ENCODE results near the gene GRIK3. TPM values are rescaled to one million over a fixed set of nuclear protein-coding genes. Genes with fewer than 3 reads are reported as not detected.

GRIK3 gene
- total RNA-seq, 6 experiments from 2014 or later, result 0.07 TPM; not detected in 5

DNA sequence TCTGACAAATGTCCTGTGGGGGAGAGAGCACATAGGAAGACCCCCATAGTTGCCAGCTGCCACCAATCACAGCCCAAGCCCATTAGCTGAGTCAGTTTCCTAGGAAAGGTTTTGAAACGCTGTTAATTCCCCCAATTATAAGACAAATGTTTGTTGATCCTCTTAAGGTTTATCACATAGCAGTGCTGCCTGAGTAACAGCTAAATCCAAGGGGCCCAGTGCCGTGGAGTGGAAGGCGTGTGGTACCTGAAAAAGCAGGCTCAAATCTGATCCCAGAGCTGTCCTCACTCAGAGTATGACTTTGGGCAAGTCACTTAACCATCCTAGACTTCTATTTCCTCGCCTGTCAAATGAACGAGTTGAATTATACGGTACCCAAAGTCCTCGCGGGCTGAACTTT is 69.5 kb downstream of the GRIK3 start:
- intact Hi-C loops (cut with DNase I), result no loop called here
- H3K4me3 ChIP-seq, result no peak overlapping the region
- H3K27ac ChIP-seq, result no peak overlapping the region
- TF ChIP-seq, protein P1, sequence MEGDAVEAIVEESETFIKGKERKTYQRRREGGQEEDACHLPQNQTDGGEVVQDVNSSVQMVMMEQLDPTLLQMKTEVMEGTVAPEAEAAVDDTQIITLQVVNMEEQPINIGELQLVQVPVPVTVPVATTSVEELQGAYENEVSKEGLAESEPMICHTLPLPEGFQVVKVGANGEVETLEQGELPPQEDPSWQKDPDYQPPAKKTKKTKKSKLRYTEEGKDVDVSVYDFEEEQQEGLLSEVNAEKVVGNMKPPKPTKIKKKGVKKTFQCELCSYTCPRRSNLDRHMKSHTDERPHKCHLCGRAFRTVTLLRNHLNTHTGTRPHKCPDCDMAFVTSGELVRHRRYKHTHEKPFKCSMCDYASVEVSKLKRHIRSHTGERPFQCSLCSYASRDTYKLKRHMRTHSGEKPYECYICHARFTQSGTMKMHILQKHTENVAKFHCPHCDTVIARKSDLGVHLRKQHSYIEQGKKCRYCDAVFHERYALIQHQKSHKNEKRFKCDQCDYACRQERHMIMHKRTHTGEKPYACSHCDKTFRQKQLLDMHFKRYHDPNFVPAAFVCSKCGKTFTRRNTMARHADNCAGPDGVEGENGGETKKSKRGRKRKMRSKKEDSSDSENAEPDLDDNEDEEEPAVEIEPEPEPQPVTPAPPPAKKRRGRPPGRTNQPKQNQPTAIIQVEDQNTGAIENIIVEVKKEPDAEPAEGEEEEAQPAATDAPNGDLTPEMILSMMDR (IDR thresholded peaks at IDR 0.05), result no peak
- TF ChIP-seq POLR2A (IDR thresholded peaks at IDR 0.05), result no peak
- H3K9me3 ChIP-seq, result no peaks in the 10 kb centered on the region
- H3K36me3 ChIP-seq, result no peaks in the 10 kb centered on the region
- no peaks in the 10 kb centered on the region for H3K4me1 ChIP-seq
- H3K27me3 ChIP-seq, result no peaks in the 10 kb centered on the region
- no peak for ATAC-seq
- WGBS (ENCODE audit: insufficient coverage, low coverage, low lambda C conversion rate, missing lambda C conversion rate), result 68% methylated on average over 8 of the region's 8 CpGs
- DNase-seq, result no peak

DNA sequence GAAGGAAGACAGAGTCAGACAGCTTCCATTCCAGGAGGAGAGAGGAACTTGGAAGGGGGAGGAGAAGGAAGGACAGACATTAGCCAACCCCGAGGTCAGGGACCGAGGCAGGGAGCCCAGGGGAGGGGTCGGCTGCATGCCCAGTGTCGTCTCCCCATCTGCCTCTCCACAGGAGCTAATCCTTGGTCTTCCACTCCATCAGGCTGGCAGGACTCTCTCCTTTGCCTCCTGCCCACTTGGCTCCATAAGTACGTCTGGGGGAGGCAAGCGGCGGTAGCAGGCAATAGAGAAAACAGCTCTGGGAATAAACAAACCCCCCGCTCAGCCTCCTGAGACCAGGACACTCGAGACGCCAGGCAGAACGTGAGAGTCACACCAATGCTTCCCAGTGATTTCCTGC is 71.3 kb downstream of the GRIK3 start:
- H3K4me3 ChIP-seq, result no peak overlapping the region
- intact Hi-C loops (cut with DNase I), result no loop called here
- no peaks in the 10 kb centered on the region for H3K27me3 ChIP-seq
- ATAC-seq (no peak), DNase-seq (no peak)
- H3K4me1 ChIP-seq, result no peaks in the 10 kb centered on the region
- H3K36me3 ChIP-seq, result no peaks in the 10 kb centered on the region
- H3K9me3 ChIP-seq, result no peaks in the 10 kb centered on the region
- 27% methylated on average over 3 of the region's 11 CpGs for WGBS (ENCODE audit: insufficient coverage, low coverage, low lambda C conversion rate, missing lambda C conversion rate)
- no peak overlapping the region for H3K27ac ChIP-seq
- no peak for TF ChIP-seq POLR2A (IDR thresholded peaks at IDR 0.05)
- TF ChIP-seq, protein P1 (IDR thresholded peaks at IDR 0.05), result no peak

DNA sequence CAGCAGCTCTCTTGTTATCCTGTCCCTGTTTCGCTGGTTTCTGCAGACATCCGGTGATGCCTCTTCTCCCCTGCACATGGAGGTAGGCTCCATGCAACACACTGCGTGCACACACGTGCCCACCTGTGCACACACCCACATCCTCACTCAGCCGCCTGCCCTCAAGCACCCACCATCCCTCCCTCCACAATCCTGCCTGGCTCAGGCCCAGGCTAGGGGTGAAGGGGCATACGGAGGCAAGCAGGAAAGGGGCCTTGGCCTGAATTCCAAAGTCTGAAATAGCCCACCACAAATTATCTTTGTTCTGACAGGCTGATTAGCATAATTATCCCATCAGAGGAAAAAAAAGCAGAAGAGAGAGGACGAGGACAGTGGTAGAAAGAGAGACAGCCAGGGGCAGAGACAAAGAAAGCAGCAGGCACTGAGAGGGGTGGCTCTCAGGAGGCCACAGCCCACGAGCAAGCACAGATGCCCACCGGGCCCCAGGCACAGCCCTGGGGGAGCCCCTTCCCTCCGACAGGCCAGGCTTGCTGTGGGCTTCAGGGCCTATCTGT is 73.2 kb downstream of the GRIK3 start:
- ATAC-seq (no peak), DNase-seq (no peak)
- Histone ChIP-seq H3K4me3 (no peak overlapping the region), H3K36me3 (no peaks in the 10 kb centered on the region), H3K9me3 (no peaks in the 10 kb centered on the region), H3K27ac (no peak overlapping the region), H3K27me3 (no peaks in the 10 kb centered on the region), H3K4me1 (no peaks in the 10 kb centered on the region)
- TF ChIP-seq, protein P1 (IDR thresholded peaks at IDR 0.05), result no peak
- TF ChIP-seq POLR2A (IDR thresholded peaks at IDR 0.05), result no peak
- 23% methylated on average over 4 of the region's 10 CpGs for WGBS (ENCODE audit: insufficient coverage, low coverage, low lambda C conversion rate, missing lambda C conversion rate)
- intact Hi-C loops (cut with DNase I), result no loop called here

DNA sequence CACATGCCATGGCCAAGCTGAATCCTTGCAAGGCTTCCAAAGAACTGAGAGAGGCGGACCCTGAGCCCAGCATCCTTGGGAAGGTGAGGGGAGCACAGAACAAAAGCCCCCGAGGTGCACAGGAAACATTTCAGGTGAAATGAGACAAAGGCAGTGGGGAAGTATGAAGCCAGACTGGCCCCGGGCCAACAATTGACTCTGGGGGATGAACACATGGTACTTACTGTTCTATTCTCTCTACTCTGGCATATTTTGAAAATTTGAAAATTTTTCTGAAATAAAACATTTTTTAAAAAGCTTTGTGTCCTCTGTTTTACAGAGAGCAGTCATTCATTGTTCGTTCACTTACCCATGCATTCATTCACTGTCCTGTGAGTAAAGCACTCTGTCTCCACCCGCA is 77.7 kb downstream of the GRIK3 start:
- H3K9me3 ChIP-seq, result no peaks in the 10 kb centered on the region
- H3K27ac ChIP-seq, result no peak overlapping the region
- no peaks in the 10 kb centered on the region for H3K4me1 ChIP-seq
- DNase-seq (no peak), ATAC-seq (no peak)
- intact Hi-C loops (cut with DNase I), result no loop called here
- TF ChIP-seq, protein P1 (IDR thresholded peaks at IDR 0.05), result no peak
- no peak for TF ChIP-seq POLR2A (IDR thresholded peaks at IDR 0.05)
- H3K27me3 ChIP-seq, result no peaks in the 10 kb centered on the region
- WGBS (ENCODE audit: insufficient coverage, low coverage, low lambda C conversion rate, missing lambda C conversion rate), result 42% methylated on average over 5 of the region's 5 CpGs
- no peak overlapping the region for H3K4me3 ChIP-seq
- no peaks in the 10 kb centered on the region for H3K36me3 ChIP-seq

DNA sequence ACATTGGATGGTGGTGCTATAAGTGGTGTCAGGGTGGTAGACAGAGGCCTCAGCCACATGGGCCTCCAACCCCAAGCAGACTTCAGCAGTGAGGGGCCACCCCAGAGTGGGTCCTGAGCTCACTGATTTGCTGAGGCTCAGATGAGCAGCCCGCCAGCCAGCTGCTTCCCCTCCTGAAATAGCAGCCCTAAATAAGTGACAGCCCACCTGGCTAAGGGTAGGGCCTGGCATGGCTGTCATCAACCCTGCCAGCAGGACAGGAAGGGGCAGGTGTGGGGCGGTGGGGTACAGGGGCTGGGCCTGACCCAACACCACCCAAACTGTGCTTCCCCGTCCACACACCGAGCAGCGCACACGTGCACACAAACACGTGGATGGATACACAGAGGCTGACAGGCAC is 79.3 kb downstream of the GRIK3 start:
- intact Hi-C loops (cut with DNase I), result no loop called here
- ATAC-seq (no peak), DNase-seq (no peak)
- Histone ChIP-seq H3K36me3 (no peaks in the 10 kb centered on the region), H3K4me1 (no peaks in the 10 kb centered on the region), H3K9me3 (no peaks in the 10 kb centered on the region), H3K27ac (no peak overlapping the region), H3K27me3 (no peaks in the 10 kb centered on the region), H3K4me3 (no peak overlapping the region)
- TF ChIP-seq, protein P1 (IDR thresholded peaks at IDR 0.05), result no peak
- no peak for TF ChIP-seq POLR2A (IDR thresholded peaks at IDR 0.05)
- WGBS (ENCODE audit: insufficient coverage, low coverage, low lambda C conversion rate, missing lambda C conversion rate), result no CpG with 5 or more reads among the region's 7 CpGs

All from right lobe of liver (tissue), 6 donors.